ENCODE measurements around the gene SLC12A5.
"Not testable (repeated sequence)": the region's sequence is repeated elsewhere in the genome, so short reads cannot be mapped to it uniquely, and the experiment has no call there.

The SLC12A5 gene

DNA sequence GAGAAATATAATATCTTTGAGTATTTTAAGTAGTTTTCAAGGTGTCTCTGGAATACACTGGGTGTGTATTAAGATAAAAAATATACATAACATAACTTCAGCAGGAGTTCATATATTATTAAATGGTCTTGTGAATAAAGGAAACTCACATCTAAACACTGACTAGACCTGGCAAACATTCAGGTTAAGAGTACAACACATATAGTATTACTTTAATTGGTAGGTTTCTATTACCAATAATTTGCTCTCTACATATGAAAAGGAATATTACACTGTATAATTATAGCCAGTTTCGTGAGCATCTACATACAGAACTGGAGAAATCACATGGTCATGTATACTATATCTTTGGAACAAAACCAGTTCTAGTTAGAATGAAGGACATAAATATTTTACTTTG is 52.1 kb downstream of the SLC12A5 start:
- no peak for DNase-seq (ENCODE audit: low read depth)

DNA sequence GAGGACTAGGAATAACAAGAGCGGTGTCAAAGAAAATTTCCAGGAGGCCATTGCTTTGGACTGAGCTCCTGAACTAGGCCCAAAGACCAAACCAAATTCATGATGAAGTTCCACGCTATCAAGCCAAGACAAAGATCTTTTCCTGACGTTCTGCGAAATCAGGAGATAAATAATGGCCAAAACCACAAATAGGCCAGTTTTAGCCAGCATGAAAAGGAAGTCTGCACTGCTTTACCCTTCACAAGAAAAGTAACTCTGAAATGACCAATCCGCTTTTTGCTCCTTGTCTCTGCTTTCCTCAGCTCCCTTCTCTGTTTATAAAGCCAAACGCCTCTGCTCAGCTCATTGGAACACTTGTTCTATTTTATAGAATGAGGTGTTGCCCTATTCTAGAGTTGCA is 54.1 kb downstream of the SLC12A5 start:
- DNase-seq (ENCODE audit: low read depth): no peak

DNA sequence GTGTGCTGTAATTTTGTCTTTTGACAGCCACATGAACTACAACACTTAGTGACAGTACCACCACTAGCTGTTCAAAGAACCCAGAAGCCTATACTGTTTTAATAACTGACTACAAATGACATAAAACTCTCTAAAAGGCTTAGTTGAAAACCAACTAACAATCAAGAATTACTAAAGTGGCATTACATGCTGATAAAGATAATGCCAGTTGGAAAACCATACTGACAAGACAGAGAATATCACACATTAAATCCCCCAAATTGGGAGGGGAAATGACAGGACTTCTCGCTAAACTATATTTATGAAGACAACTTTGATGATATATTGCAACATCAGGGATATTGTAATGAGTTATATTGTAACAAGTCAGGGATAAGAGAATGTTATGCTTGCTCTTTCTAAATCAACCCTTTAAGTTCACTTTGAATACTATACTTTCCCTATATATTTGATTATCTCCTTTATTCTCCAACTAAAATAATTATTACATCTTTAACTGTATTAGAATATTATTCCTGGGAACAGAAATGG is 54.6 kb downstream of the SLC12A5 start:
- DNase-seq (ENCODE audit: low read depth): no peak

GRCh38 chr20:46084805-46085178 is 55.8 kb downstream of the SLC12A5 start:
- no peak for DNase-seq (ENCODE audit: low read depth)

DNA sequence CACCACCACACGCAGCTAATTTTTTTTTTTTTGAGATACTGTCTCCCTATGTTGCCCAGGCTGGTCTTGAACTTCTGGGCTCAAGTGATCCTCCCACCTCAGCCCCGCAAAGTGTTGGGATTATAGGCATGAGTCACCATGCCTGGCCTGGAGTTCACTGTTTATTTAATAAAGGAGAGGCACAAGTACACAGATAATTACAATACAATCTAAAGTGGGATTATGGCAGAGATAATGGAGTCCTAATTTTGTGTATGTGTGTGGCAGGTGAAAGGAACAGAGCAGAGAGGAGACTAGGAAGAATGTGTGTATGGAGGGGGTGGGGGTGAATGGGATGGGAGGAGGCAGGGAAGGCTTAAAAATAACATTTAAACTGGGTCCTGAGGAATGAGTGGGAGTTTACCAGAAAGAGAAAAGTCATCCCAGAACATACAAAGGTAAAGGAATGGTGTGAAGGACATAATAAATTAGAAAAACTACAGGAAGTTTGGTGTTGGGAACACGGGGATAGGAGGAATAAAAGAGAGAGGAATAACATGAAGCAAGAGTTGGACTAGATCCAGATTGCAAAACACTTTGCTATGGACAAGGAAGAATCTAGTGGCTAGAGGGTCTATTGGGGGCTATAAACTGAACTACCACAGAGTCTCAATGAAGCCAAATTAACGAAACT is 56.3 kb downstream of the SLC12A5 start:
- DNase-seq (ENCODE audit: low read depth): no peak

GRCh38 chr20:46087161-46087560 is 58.1 kb downstream of the SLC12A5 start:
- no peak for DNase-seq (ENCODE audit: low read depth)

- no peak for DNase-seq (ENCODE audit: low read depth)
Measured at GRCh38 chr20:46088409-46089166, 59.6 kb downstream of the SLC12A5 start.

DNA sequence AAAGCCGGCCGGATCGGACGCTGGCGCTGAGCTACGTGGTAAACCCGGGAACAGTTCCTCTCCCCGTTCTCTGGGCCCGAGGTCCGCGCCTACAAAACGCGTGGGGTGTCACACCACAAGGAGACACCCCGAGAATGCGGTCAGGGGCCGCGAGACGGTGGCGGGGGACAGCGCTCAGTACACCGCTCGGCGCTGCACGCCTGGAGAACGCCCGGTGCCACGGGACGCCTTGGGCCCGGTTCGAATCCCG is 60.1 kb downstream of the SLC12A5 start:
- DNase-seq (ENCODE audit: low read depth): no peak

GRCh38 chr20:46089417-46090388 is 60.7 kb downstream of the SLC12A5 start, which contains the start of gene NCOA5:
Gene NCOA5 (minus strand): TSS chr20:46089962. CDS start chr20:46079424, 10,538 bp downstream.
- DNase-seq (ENCODE audit: low read depth): peak; percentile 89

GRCh38 chr20:46091622-46092535 is 62.9 kb downstream of the SLC12A5 start:
- not testable (repeated sequence) for DNase-seq (ENCODE audit: low read depth)

GRCh38 chr20:46093531-46093930 is 64.5 kb downstream of the SLC12A5 start:
- no peak for DNase-seq (ENCODE audit: low read depth)

GRCh38 chr20:46099491-46100287 is 70.7 kb downstream of the SLC12A5 start:
- no peak for DNase-seq (ENCODE audit: low read depth)

DNA sequence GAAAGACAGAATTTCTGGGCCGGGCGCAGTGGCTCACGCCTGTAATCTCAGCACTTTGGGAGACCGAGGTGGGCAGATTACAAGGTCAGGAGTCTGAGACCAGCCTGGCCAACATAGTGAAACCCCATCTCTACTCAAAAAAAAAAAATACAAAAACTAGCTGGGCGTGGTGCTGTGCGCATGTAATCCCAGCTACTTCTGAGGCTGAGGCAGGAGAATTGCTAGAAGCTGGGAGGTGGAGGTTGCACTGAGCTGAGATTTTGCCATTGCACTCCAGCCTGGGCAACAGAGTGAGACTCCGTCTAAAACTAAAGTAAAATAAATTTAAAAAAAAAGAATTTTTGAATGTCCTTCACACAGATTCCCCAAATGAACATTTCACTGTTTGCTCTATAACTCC is 71.4 kb downstream of the SLC12A5 start:
- DNase-seq (ENCODE audit: low read depth): not testable (repeated sequence)

DNA sequence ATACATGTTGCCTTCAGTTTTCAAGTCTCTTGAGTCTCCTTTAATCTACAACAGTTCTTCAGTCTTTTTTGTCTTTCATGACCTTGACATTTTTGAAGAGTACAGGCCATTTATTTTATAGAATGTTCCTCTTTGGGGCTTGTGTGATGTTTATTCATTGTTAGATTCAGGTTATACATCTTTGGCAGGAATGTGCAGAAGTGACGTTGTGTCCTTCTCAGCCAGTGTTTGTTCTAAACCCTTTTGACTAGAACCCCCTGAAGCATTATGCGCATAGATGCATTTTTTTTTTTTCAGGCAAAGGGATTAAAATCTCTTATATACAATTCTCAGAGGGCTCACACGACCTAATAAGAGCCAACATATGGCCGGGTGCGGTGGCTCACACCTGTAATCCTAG is 72.0 kb downstream of the SLC12A5 start:
- no peak for DNase-seq (ENCODE audit: low read depth)

- no peak for DNase-seq (ENCODE audit: low read depth)
Measured at GRCh38 chr20:46101957-46102356, 72.9 kb downstream of the SLC12A5 start.

- DNase-seq (ENCODE audit: low read depth): no peak
Measured at GRCh38 chr20:46102940-46103339, 73.9 kb downstream of the SLC12A5 start.

GRCh38 chr20:46104262-46104661 is 75.2 kb downstream of the SLC12A5 start:
- no peak for DNase-seq (ENCODE audit: low read depth)

GRCh38 chr20:46107061-46107460 is 78.0 kb downstream of the SLC12A5 start:
- no peak for DNase-seq (ENCODE audit: low read depth)

- no peak for DNase-seq (ENCODE audit: low read depth)
Measured at GRCh38 chr20:46108435-46108841, 79.4 kb downstream of the SLC12A5 start.

DNA sequence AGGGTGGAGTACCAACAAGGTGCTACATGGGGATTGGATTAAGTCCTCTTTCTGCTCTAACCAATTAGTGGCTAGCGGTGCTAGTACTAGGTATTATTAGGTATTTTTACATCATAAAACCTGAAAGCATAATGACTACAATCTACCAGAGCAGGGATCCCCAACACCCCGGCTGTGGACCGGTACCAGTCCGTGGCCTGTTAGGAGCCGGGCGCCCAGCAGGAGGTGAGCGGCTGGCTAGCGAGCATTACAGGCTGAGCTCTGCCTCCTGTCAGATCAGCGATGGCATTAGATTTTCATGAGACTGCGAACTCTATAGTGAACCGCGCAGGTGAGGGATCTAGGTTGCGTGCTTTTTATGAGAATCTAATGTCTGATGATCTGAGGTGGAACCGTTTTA is 80.0 kb downstream of the SLC12A5 start:
- no peak for DNase-seq (ENCODE audit: low read depth)

All from activated T-cell treated with anti-CD3 and anti-CD28 coated beads for 1 hour (primary cell).